ENCODE measurements around the gene TRIM58.

GRCh38 chr1:247840818-247841217 lies 16.2 kb upstream of the TRIM58 start:
- TF ChIP-seq ZBTB7A (tag by site-specific recombination; IDR thresholded peaks at IDR 0.05; ENCODE audit: low read depth), result no peak
- TF ChIP-seq ELK4 (IDR thresholded peaks at IDR 0.05; ENCODE audit: borderline replicate concordance, low read depth, low read length), result no peak
- TF ChIP-seq, protein P1, sequence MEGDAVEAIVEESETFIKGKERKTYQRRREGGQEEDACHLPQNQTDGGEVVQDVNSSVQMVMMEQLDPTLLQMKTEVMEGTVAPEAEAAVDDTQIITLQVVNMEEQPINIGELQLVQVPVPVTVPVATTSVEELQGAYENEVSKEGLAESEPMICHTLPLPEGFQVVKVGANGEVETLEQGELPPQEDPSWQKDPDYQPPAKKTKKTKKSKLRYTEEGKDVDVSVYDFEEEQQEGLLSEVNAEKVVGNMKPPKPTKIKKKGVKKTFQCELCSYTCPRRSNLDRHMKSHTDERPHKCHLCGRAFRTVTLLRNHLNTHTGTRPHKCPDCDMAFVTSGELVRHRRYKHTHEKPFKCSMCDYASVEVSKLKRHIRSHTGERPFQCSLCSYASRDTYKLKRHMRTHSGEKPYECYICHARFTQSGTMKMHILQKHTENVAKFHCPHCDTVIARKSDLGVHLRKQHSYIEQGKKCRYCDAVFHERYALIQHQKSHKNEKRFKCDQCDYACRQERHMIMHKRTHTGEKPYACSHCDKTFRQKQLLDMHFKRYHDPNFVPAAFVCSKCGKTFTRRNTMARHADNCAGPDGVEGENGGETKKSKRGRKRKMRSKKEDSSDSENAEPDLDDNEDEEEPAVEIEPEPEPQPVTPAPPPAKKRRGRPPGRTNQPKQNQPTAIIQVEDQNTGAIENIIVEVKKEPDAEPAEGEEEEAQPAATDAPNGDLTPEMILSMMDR (tag by site-specific recombination; IDR thresholded peaks at IDR 0.05), result no peak
- TF ChIP-seq ZNF394 (tag by site-specific recombination; IDR thresholded peaks at IDR 0.05; ENCODE audit: borderline replicate concordance), result no peak
- TF ChIP-seq YY1 (tag by site-specific recombination; IDR thresholded peaks at IDR 0.05), result no peak
- TF ChIP-seq ZNF639 (tag by site-specific recombination; IDR thresholded peaks at IDR 0.05), result no peak
- TF ChIP-seq, protein P2, sequence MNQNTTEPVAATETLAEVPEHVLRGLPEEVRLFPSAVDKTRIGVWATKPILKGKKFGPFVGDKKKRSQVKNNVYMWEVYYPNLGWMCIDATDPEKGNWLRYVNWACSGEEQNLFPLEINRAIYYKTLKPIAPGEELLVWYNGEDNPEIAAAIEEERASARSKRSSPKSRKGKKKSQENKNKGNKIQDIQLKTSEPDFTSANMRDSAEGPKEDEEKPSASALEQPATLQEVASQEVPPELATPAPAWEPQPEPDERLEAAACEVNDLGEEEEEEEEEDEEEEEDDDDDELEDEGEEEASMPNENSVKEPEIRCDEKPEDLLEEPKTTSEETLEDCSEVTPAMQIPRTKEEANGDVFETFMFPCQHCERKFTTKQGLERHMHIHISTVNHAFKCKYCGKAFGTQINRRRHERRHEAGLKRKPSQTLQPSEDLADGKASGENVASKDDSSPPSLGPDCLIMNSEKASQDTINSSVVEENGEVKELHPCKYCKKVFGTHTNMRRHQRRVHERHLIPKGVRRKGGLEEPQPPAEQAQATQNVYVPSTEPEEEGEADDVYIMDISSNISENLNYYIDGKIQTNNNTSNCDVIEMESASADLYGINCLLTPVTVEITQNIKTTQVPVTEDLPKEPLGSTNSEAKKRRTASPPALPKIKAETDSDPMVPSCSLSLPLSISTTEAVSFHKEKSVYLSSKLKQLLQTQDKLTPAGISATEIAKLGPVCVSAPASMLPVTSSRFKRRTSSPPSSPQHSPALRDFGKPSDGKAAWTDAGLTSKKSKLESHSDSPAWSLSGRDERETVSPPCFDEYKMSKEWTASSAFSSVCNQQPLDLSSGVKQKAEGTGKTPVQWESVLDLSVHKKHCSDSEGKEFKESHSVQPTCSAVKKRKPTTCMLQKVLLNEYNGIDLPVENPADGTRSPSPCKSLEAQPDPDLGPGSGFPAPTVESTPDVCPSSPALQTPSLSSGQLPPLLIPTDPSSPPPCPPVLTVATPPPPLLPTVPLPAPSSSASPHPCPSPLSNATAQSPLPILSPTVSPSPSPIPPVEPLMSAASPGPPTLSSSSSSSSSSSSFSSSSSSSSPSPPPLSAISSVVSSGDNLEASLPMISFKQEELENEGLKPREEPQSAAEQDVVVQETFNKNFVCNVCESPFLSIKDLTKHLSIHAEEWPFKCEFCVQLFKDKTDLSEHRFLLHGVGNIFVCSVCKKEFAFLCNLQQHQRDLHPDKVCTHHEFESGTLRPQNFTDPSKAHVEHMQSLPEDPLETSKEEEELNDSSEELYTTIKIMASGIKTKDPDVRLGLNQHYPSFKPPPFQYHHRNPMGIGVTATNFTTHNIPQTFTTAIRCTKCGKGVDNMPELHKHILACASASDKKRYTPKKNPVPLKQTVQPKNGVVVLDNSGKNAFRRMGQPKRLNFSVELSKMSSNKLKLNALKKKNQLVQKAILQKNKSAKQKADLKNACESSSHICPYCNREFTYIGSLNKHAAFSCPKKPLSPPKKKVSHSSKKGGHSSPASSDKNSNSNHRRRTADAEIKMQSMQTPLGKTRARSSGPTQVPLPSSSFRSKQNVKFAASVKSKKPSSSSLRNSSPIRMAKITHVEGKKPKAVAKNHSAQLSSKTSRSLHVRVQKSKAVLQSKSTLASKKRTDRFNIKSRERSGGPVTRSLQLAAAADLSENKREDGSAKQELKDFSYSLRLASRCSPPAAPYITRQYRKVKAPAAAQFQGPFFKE (tag by site-specific recombination; IDR thresholded peaks at IDR 0.05; ENCODE audit: borderline replicate concordance), result no peak
